GM19239 (cell line): Measurements from ENCODE around the gene ADISSP.
A peak's percentile ranks its signal among the peaks of the same experiment; 100 is the strongest.

ENCODE experiments used
- DNase-seq: peaks from one replicate; pipeline ENCODE4 v3.0.0; 2011; ENCODE audit warnings: low spot score; ENCODE audit not compliant: insufficient read length
- FAIRE-seq: peaks from 2 replicates; lab custom pipeline; 2011; peaks lifted over from hg19 to GRCh38; lab: Jason Lieb, UNC

Gene ADISSP

GRCh38 chr20:3758566-3758965, 9.0 kb downstream of the ADISSP start:
- no peak for FAIRE-seq
- no peak for DNase-seq

GRCh38 chr20:3757268-3757667, 10.3 kb downstream of the ADISSP start:
- FAIRE-seq (no peak), DNase-seq (no peak)

- FAIRE-seq (no peak), DNase-seq (no peak)
Observed at GRCh38 chr20:3755814-3756480, 11.6 kb downstream of the ADISSP start.

GRCh38 chr20:3755269-3755668, 12.3 kb downstream of the ADISSP start:
- no peak for DNase-seq
- no peak for FAIRE-seq

- FAIRE-seq (no peak), DNase-seq (no peak)
Observed at GRCh38 chr20:3754276-3754630, 13.3 kb downstream of the ADISSP start.

- no peak for FAIRE-seq
- no peak for DNase-seq
Observed at GRCh38 chr20:3753501-3754275, 13.9 kb downstream of the ADISSP start.

GRCh38 chr20:3753098-3753497, 14.5 kb downstream of the ADISSP start:
- peak; percentile 91 for DNase-seq
- peak; percentile 91 for FAIRE-seq

GRCh38 chr20:3752386-3752759, 15.2 kb downstream of the ADISSP start:
- no peak for DNase-seq
- FAIRE-seq: no peak

GRCh38 chr20:3751675-3752385, 15.7 kb downstream of the ADISSP start:
- DNase-seq: no peak
- FAIRE-seq: no peak

GRCh38 chr20:3751305-3751674, 16.3 kb downstream of the ADISSP start:
- FAIRE-seq: no peak
- no peak for DNase-seq

- no peak for FAIRE-seq
- DNase-seq: peak; percentile 75
Observed at GRCh38 chr20:3749689-3750531, 17.6 kb downstream of the ADISSP start.

GRCh38 chr20:3749087-3749688, 18.4 kb downstream of the ADISSP start:
- FAIRE-seq (no peak), DNase-seq (no peak)

- no peak for DNase-seq
- no peak for FAIRE-seq
Observed at GRCh38 chr20:3748073-3748472, 19.5 kb downstream of the ADISSP start.

GRCh38 chr20:3747471-3747870, 20.1 kb downstream of the ADISSP start:
- no peak for DNase-seq
- FAIRE-seq: no peak

GRCh38 chr20:3745686-3746173, 21.8 kb downstream of the ADISSP start:
- no peak for FAIRE-seq
- DNase-seq: no peak

- no peak for FAIRE-seq
- DNase-seq: no peak
Observed at GRCh38 chr20:3744806-3745685, 22.5 kb downstream of the ADISSP start.

- DNase-seq: no peak
- FAIRE-seq: no peak
Observed at GRCh38 chr20:3744037-3744436, 23.5 kb downstream of the ADISSP start.

- DNase-seq (no peak), FAIRE-seq (no peak)
Observed at GRCh38 chr20:3743251-3743650, 24.3 kb downstream of the ADISSP start.

GRCh38 chr20:3741836-3742458, 25.6 kb downstream of the ADISSP start:
- FAIRE-seq: no peak

More at GRCh38 chr20:3741836-3742458, 25.6 kb downstream of the ADISSP start:
- no peak for DNase-seq
